A549 (cell line): ENCODE measurements around the gene RMRP. TPM values are rescaled to one million over a fixed set of nuclear protein-coding genes. Genes with fewer than 3 reads are reported as not detected.

Source experiments
- ATAC-seq, 2 experiments: fragments of 200-7000 bp in 1 of 2; fragments of >200 bp in 1 of 2; cut with Nextera tagmentation in 1 of 2; cut with Tn5 transposase in 1 of 2; 3 replicates each; pipeline versions ENCODE4 v1.8.0 to v1.9.1; 2018 to 2020; ENCODE audit warnings: mild to moderate bottlenecking in 1 of 2, moderate library complexity in 1 of 2
- CTCF ChIA-PET: fragments of 300-600 bp; sonication (Branson Sonifier 250); formaldehyde crosslinking; extraction: SDS; loops from one replicate; lab custom pipeline; 2021; ENCODE audit warnings: antibody characterized with exemption, inconsistent platforms; lab: Yijun Ruan, JAX
- POLR2A ChIA-PET: fragments of 350-600 bp; formaldehyde crosslinking; extraction: SDS; loops from one replicate; lab custom pipeline; 2021; ENCODE audit warnings: antibody characterized with exemption, inconsistent platforms; lab: Yijun Ruan, JAX
- DNase-seq, 2 experiments: peaks; one replicate each; pipeline versions ENCODE4 v3.0.0 to v3.0.0-alpha.2; 2011 to 2016; ENCODE audit warnings: low read depth in 1 of 2, low spot score in 1 of 2
- FAIRE-seq: peaks from 2 replicates; lab custom pipeline; 2011; peaks lifted over from hg19 to GRCh38; lab: Jason Lieb, UNC
- H3K27ac ChIP-seq, 2 experiments: fragments of >200 bp; sonication (Bioruptor Twin); formaldehyde crosslinking; 3 replicates each; pipeline ENCODE4 v1.5.1; 2016 to 2017
- H3K4me1 ChIP-seq: fragments of >200 bp; sonication (Bioruptor Twin); formaldehyde crosslinking; 3 replicates; pipeline ENCODE4 v1.6.1; 2016
- H3K4me2 ChIP-seq: fragments of >200 bp; sonication (Bioruptor Twin); formaldehyde crosslinking; 3 replicates; pipeline ENCODE4 v1.6.1; 2016
- H3K4me3 ChIP-seq: fragments of >200 bp; sonication (Bioruptor Twin); formaldehyde crosslinking; 3 replicates; pipeline ENCODE4 v1.5.1; 2016
- H3K9me3 ChIP-seq: fragments of >200 bp; sonication (Bioruptor Twin); formaldehyde crosslinking; 3 replicates; pipeline ENCODE4 v1.6.1; 2016
- HOXB13 ChIP-seq: fragments of 250-450 bp; sonication (Bioruptor Pico); IDR thresholded peaks from 2 replicates; pipeline ENCODE4 v1.5.0; 2020; ENCODE audit warnings: low read depth, mild to moderate bottlenecking, moderate library complexity
- JUN ChIP-seq, 2 experiments: fragments of >200 bp; sonication (Bioruptor Twin); formaldehyde crosslinking; IDR thresholded peaks; 2 replicates in 1 of 2; 3 replicates in 1 of 2; pipeline ENCODE4 v1.6.1; 2016 to 2017
- JUNB ChIP-seq: fragments of >200 bp; sonication (Bioruptor Twin); formaldehyde crosslinking; IDR thresholded peaks from 2 replicates; pipeline ENCODE4 v1.6.1; 2016
- KDM1A ChIP-seq: fragments of 200-600 bp; sonication (generic); IDR thresholded peaks from 2 replicates; pipeline ENCODE4 v1.6.1; 2016; ENCODE audit warnings: low read depth, mild to moderate bottlenecking
- MAZ ChIP-seq: fragments of 150-350 bp; IDR thresholded peaks from 2 replicates; pipeline ENCODE4 v1.6.1; 2014; ENCODE audit warnings: antibody characterized with exemption, low read depth, low read length, borderline replicate concordance
- MYC ChIP-seq: IDR thresholded peaks from 2 replicates; pipeline ENCODE4 v1.6.1; 2012; ENCODE audit warnings: mild to moderate bottlenecking, inconsistent platforms, low read length, improper control_type of control experiment, borderline replicate concordance
- NR3C1 ChIP-seq: fragments of >200 bp; sonication (Bioruptor Twin); formaldehyde crosslinking; IDR thresholded peaks from 3 replicates; pipeline ENCODE4 v1.6.1; 2017
- POLR2A ChIP-seq: IDR thresholded peaks from 2 replicates; pipeline ENCODE4 v1.6.1; 2012; ENCODE audit warnings: mild to moderate bottlenecking, low read length
- RAD21 ChIP-seq, 2 experiments: fragments of >200 bp in 1 of 2; sonication (Bioruptor Twin) in 1 of 2; formaldehyde crosslinking in 1 of 2; IDR thresholded peaks in 1 of 2; conservative IDR thresholded peaks in 1 of 2; 2 replicates in 1 of 2; 3 replicates in 1 of 2; pipeline ENCODE4 v1.6.1; 2012 to 2018; ENCODE audit warnings: inconsistent platforms in 1 of 2
- SMC3 ChIP-seq: fragments of >200 bp; sonication (Bioruptor Twin); formaldehyde crosslinking; IDR thresholded peaks from 3 replicates; pipeline ENCODE4 v1.6.1; 2018; ENCODE audit warnings: inconsistent platforms
- WGBS: methylation state at CpG from one replicate; pipeline ENCODE4 v1.1.6; 2017; ENCODE audit errors: missing lambda C conversion rate; 5-methylcytosine and 5-hydroxymethylcytosine counted together
- polyA plus RNA-seq, 4 experiments: library from polyadenylated mRNA; depleted of rRNA in 3 of 4; stranded (reverse); fragments of >200 nt; fragmentation: RNase III in 1 of 4; extraction: RNeasy Plus Mini Kit Qiagen cat#74134 plus additional on column Dnase treatment in 1 of 4; gene quantifications; 2 replicates in 3 of 4; 3 replicates in 1 of 4; pipeline ENCODE4 v1.2.3, GENCODE V29; 2011 to 2017
- TF ChIP-seq, protein P1 (sequence below): fragments of 250-450 bp; sonication (Bioruptor Pico); IDR thresholded peaks from 2 replicates; pipeline ENCODE4 v1.5.0; 2021; ENCODE audit warnings: mild to moderate bottlenecking, moderate library complexity, borderline replicate concordance
- TF ChIP-seq, protein P2 (sequence below): IDR thresholded peaks from 2 replicates; pipeline ENCODE4 v1.6.1; 2012
- TF ChIP-seq, protein P3 (sequence below): IDR thresholded peaks from 2 replicates; pipeline ENCODE4 v1.6.1; 2012; ENCODE audit warnings: low read depth, borderline replicate concordance
- TF ChIP-seq, protein P4 (sequence below): fragments of 200-600 bp; sonication (generic); IDR thresholded peaks from 2 replicates; pipeline ENCODE4 v1.6.1; 2016; ENCODE audit warnings: antibody characterized with exemption, mild to moderate bottlenecking, moderate library complexity
- TF ChIP-seq, protein P5 (sequence below): fragments of >200 bp; sonication (Bioruptor Twin); formaldehyde crosslinking; IDR thresholded peaks from 3 replicates; pipeline ENCODE4 v1.6.1; 2016
- TF ChIP-seq, protein P6 (sequence below): fragments of >200 bp; sonication (Bioruptor Twin); formaldehyde crosslinking; IDR thresholded peaks from 3 replicates; pipeline ENCODE4 v1.5.1; 2016

Gene RMRP
- polyA plus RNA-seq, 2 of the 4 experiments (the other 2 are of a cell fraction), result 80.2 TPM; not detected in 1

DNA sequence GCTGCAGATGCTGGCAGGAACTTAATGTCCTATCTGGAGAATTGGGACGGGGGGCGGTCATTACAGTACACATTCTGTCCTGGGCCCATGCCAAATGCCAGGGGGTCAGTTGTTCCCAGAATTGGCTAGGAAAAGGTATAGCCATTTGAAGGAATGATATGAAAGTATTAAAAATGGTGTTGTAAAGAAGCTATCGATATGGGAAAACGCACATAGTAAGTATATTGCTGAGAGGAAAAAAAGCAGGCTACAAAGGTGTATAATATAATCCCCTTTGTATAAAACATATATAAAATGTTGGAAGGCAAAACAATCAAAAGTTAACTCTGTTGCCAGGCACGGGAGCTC, 7.6 kb upstream of the RMRP start:
- peak overlapping the region; percentile 71 for H3K4me3 ChIP-seq
- peak overlapping the region; percentile 98 for H3K4me2 ChIP-seq
- no peak for DNase-seq
- H3K27ac ChIP-seq, result peak overlapping the region; percentile 94 to 97
- TF ChIP-seq JUNB (no peak), HOXB13 (CRISPR knock-in tag) (no peak), SMC3 (no peak), RAD21 (conservative IDR thresholded peaks at IDR 0.05 in 1 of 2, IDR thresholded peaks at IDR 0.05 in 1 of 2) (0 out of 5 replicates have a peak, but pooled peaks of 1 of the 2 experiments have one; percentile 4)
- TF ChIP-seq, protein P1, sequence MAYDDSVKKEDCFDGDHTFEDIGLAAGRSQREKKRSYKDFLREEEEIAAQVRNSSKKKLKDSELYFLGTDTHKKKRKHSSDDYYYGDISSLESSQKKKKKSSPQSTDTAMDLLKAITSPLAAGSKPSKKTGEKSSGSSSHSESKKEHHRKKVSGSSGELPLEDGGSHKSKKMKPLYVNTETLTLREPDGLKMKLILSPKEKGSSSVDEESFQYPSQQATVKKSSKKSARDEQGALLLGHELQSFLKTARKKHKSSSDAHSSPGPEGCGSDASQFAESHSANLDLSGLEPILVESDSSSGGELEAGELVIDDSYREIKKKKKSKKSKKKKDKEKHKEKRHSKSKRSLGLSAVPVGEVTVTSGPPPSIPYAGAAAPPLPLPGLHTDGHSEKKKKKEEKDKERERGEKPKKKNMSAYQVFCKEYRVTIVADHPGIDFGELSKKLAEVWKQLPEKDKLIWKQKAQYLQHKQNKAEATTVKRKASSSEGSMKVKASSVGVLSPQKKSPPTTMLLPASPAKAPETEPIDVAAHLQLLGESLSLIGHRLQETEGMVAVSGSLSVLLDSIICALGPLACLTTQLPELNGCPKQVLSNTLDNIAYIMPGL (CRISPR knock-in tag), result no peak
- TF ChIP-seq, protein P2, sequence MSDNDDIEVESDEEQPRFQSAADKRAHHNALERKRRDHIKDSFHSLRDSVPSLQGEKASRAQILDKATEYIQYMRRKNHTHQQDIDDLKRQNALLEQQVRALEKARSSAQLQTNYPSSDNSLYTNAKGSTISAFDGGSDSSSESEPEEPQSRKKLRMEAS, result no peak
- no peak for ATAC-seq
- FAIRE-seq, result no peak
- POLR2A ChIA-PET, result interaction anchor here (1.0 to 2.6 kb wide), 7 partner anchors 19 to 84 kb away, joined by 3 to 21 read pairs (median 4); partner anchors contain the start of genes CREB3, GBA2, RGP1 and TLN1
- H3K4me1 ChIP-seq, result peaks cover 56% of the 10 kb centered on the region
- 39% methylated on average over 5 of the region's 5 CpGs for WGBS
- CTCF ChIA-PET, result interaction anchor here (1.1 to 21.5 kb wide), 12 partner anchors 9 to 216 kb away, joined by 3 to 498 read pairs (median 9); partner anchors contain the start of genes CA9, CREB3, TLN1 and TPM2
- H3K9me3 ChIP-seq, result no peaks in the 10 kb centered on the region

DNA sequence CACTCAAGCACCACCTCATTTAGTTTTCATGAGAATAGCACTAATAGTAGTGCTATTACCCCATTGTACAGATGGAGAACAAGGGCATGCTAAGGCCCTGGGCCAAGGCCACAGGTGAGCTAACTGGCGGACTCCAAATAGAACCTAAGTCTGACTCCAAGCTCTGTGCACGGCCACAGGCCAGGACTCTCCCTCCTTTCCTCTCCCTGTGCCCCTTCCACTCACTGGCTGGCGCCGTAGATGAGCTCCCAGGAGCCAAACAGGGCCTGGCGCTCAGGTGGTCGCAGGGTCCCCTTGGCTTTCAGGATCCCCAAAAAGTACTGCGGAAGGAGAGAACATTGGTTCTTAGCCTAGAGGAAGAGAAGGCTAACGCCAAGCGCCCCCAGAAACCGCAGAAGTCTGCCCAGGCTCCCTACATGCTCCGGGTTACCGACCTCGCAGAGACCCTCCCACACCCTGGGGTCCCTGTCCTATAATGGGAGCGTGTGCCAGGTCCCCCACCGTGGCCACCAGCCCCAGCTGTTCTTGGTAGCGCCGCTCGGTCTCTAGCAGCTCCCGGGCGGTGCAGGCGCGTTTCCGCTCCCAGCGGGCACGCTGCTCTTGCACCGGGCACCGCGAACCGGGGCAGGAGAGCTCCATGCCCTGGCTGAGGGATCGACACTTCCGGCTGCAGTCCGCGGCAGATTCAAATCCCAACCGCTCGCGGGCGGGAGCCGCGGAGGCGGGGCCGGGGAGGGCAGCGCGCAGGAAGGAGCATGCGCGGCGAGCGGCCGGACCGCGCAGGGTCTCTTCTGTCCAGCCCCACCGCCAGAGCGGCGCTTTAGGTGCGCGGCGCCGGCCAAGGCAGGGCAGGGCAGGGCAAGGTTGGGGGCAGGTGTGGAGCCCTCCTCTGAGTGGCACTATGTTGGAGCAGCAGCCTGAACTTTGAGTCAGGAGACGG, 7.0 kb upstream of the RMRP start, which contains the start of gene ARHGEF39:
Gene ARHGEF39 (minus strand): TSS at position 665 of the 940 bp plus-strand sequence. CDS start 26 bp downstream, at position 639.
- no peak for FAIRE-seq
- POLR2A ChIA-PET, result interaction anchor here (1.0 to 2.6 kb wide), 9 partner anchors 19 to 84 kb away, joined by 3 to 21 read pairs (median 3); partner anchors contain the start of genes CREB3, GBA2, RGP1 and TLN1
- TF ChIP-seq MYC, result peak; percentile 34; the same call in 1 of the 2 replicates
- peak; percentile 46; the same call in 2 of the 3 replicates for TF ChIP-seq SMC3
- TF ChIP-seq, protein P3, sequence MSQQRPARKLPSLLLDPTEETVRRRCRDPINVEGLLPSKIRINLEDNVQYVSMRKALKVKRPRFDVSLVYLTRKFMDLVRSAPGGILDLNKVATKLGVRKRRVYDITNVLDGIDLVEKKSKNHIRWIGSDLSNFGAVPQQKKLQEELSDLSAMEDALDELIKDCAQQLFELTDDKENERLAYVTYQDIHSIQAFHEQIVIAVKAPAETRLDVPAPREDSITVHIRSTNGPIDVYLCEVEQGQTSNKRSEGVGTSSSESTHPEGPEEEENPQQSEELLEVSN, result peak; percentile 76; the same call in 1 of the 2 replicates
- TF ChIP-seq, protein P4, sequence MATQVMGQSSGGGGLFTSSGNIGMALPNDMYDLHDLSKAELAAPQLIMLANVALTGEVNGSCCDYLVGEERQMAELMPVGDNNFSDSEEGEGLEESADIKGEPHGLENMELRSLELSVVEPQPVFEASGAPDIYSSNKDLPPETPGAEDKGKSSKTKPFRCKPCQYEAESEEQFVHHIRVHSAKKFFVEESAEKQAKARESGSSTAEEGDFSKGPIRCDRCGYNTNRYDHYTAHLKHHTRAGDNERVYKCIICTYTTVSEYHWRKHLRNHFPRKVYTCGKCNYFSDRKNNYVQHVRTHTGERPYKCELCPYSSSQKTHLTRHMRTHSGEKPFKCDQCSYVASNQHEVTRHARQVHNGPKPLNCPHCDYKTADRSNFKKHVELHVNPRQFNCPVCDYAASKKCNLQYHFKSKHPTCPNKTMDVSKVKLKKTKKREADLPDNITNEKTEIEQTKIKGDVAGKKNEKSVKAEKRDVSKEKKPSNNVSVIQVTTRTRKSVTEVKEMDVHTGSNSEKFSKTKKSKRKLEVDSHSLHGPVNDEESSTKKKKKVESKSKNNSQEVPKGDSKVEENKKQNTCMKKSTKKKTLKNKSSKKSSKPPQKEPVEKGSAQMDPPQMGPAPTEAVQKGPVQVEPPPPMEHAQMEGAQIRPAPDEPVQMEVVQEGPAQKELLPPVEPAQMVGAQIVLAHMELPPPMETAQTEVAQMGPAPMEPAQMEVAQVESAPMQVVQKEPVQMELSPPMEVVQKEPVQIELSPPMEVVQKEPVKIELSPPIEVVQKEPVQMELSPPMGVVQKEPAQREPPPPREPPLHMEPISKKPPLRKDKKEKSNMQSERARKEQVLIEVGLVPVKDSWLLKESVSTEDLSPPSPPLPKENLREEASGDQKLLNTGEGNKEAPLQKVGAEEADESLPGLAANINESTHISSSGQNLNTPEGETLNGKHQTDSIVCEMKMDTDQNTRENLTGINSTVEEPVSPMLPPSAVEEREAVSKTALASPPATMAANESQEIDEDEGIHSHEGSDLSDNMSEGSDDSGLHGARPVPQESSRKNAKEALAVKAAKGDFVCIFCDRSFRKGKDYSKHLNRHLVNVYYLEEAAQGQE, result no peak
- TF ChIP-seq MAZ, result 0 out of 2 replicates have a peak, but pooled peaks have one; percentile 60
- TF ChIP-seq, protein P5, sequence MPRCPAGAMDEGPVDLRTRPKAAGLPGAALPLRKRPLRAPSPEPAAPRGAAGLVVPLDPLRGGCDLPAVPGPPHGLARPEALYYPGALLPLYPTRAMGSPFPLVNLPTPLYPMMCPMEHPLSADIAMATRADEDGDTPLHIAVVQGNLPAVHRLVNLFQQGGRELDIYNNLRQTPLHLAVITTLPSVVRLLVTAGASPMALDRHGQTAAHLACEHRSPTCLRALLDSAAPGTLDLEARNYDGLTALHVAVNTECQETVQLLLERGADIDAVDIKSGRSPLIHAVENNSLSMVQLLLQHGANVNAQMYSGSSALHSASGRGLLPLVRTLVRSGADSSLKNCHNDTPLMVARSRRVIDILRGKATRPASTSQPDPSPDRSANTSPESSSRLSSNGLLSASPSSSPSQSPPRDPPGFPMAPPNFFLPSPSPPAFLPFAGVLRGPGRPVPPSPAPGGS, result peak; percentile 48; the same call in 1 of the 3 replicates
- TF ChIP-seq, protein P2, result peak; percentile 91
- peak; percentile 65 for TF ChIP-seq POLR2A
- TF ChIP-seq NR3C1, result no peak
- TF ChIP-seq KDM1A, result no peak
- TF ChIP-seq JUN (IDR thresholded peaks at IDR 0.05), result peak; percentile 52 to 87; a peak in 3 of 5 replicates
- TF ChIP-seq, protein P6, sequence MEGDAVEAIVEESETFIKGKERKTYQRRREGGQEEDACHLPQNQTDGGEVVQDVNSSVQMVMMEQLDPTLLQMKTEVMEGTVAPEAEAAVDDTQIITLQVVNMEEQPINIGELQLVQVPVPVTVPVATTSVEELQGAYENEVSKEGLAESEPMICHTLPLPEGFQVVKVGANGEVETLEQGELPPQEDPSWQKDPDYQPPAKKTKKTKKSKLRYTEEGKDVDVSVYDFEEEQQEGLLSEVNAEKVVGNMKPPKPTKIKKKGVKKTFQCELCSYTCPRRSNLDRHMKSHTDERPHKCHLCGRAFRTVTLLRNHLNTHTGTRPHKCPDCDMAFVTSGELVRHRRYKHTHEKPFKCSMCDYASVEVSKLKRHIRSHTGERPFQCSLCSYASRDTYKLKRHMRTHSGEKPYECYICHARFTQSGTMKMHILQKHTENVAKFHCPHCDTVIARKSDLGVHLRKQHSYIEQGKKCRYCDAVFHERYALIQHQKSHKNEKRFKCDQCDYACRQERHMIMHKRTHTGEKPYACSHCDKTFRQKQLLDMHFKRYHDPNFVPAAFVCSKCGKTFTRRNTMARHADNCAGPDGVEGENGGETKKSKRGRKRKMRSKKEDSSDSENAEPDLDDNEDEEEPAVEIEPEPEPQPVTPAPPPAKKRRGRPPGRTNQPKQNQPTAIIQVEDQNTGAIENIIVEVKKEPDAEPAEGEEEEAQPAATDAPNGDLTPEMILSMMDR, result peak; percentile 47
- TF ChIP-seq RAD21 (conservative IDR thresholded peaks at IDR 0.05 in 1 of 2, IDR thresholded peaks at IDR 0.05 in 1 of 2), result peak; percentile 39 to 62; a peak in 4 of 5 replicates
- ATAC-seq, result peak; percentile 87 to 88
- H3K4me1 ChIP-seq, result peaks cover 49% of the 10 kb centered on the region
- peak within 1 kb of the TSS; percentile 94 to 97 for H3K27ac ChIP-seq
- CTCF ChIA-PET, result interaction anchor here (0.9 to 21.5 kb wide), 17 partner anchors 9 to 217 kb away, joined by 3 to 498 read pairs (median 5); partner anchors contain the start of genes CA9, CREB3, TLN1 and TPM2
- DNase-seq, result peak; percentile 86 to 94
- no peaks in the 10 kb centered on the region for H3K9me3 ChIP-seq
- peak within 1 kb of the TSS; percentile 98 for H3K4me2 ChIP-seq
- peak within 1 kb of the TSS; percentile 71 for H3K4me3 ChIP-seq
- 6% methylated on average over 37 of the region's 58 CpGs for WGBS
